ENCODE data around the gene JMJD4.

Gene JMJD4, protein sequence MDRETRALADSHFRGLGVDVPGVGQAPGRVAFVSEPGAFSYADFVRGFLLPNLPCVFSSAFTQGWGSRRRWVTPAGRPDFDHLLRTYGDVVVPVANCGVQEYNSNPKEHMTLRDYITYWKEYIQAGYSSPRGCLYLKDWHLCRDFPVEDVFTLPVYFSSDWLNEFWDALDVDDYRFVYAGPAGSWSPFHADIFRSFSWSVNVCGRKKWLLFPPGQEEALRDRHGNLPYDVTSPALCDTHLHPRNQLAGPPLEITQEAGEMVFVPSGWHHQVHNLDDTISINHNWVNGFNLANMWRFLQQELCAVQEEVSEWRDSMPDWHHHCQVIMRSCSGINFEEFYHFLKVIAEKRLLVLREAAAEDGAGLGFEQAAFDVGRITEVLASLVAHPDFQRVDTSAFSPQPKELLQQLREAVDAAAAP

GRCh38 chr1:227734856-227735538, at the start of gene JMJD4, which contains the start of gene SNAP47:
Gene JMJD4 (minus strand): TSS chr1:227735302. CDS start chr1:227735273, 29 bp downstream.
Gene SNAP47 (plus strand): TSS chr1:227735435. CDS start chr1:227747737, 12,302 bp downstream.
- DNase-seq (ENCODE audit: low read depth in 2 of 2) = peak; percentile 72 to 76

DNA sequence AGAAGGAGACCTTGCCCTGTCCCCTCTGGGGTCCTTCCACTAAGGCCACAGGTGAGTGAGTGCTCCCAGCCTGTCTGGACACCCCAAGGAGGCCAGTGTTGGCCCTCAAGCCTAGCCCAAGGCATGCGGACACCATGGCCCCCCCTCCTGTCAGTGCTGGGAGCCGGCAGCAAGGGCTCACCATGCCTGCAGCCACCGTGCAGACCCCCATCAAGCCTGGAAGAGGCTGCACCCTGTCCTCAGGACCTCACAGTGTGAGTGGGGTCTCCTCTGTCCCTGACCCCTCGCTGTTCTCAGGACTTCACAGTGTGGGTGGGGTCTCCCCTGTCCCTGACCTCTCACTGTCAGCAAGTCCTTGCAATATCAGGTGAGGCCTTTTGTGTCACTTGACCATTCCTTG, 47.1 kb upstream of the JMJD4 start:
- no peak for DNase-seq (ENCODE audit: low read depth in 2 of 2)

DNA sequence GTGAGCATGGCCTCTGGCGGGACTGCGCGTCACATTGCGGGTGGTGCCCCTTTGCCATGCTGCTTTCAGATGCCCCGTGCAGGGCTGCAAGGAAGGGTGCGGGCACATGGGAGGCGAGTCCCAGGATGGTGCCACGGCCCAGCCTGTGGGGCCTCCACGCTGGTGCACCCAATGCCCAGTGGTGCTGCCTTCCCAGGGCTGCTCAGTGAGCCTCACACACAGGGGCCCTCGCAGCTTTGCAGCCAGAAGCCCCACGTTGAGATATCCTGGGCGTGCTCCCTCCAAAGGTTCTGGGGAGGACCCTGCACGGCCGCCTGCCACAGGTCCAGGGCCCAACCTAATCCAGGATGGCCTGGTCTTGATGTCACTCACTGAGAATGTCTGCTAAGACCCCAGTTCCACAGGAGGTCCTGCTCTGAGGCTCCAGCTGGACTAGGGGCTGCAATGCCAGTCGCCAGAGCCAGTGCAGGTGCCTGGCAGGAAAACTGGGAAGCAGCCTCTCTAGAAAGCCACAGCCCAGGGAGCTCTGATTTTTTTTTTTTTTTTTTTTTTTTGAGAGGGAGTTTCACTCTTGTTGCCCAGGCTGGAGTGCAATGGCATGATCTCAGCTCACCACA, 46.3 kb upstream of the JMJD4 start:
- no peak for DNase-seq (ENCODE audit: low read depth in 2 of 2)

DNA sequence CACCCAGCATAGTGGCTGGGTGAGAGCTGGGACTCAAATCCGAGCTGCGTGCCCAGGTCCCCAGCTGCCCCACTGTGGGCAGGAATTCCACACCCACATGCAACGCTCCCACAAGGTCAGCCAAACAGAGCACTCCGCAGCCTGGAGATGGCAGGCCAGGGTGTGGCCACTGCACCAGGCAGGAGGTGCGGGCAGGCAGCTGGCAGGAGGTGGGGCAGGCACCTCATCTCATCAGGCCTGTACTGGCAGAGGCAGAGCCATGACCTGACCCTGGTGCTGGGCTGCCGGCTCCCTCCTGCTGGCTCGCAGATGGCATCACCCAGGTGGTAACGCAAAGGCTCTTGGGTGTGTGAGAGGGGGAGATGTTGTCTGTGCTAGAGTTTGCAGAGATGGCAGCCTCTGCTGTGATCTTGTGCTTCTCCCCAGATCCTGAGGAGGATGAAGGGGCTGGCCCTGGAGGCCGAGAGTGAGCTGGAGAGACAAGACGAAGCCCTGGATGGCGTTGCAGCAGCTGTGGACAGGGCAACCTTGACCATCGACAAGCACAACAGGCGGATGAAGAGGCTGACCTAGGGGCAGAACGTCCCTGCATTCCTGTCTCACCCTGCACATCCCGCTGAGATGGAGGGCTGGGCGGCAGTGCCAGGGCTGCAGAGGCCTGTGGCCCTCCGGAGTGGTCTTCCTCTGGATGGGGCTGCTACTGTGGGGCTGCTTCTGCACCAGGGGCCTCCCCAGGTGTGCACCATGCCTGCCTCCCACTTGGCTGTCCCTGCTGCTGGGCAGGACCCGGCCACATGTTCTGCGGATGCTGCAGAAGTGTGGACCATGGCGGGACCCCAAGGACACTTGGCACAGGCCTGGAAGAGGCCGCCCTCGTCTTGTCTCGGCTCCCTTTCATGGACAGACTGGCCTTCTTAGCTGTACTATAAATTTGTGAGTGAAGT, 45.3 kb upstream of the JMJD4 start:
- no peak for DNase-seq (ENCODE audit: low read depth in 2 of 2)

GRCh38 chr1:227779685-227780084, 44.6 kb upstream of the JMJD4 start:
- no peak for DNase-seq (ENCODE audit: low read depth in 2 of 2)

- no peak for DNase-seq (ENCODE audit: low read depth in 2 of 2)
Observed at GRCh38 chr1:227779021-227779441, 43.9 kb upstream of the JMJD4 start.

DNA sequence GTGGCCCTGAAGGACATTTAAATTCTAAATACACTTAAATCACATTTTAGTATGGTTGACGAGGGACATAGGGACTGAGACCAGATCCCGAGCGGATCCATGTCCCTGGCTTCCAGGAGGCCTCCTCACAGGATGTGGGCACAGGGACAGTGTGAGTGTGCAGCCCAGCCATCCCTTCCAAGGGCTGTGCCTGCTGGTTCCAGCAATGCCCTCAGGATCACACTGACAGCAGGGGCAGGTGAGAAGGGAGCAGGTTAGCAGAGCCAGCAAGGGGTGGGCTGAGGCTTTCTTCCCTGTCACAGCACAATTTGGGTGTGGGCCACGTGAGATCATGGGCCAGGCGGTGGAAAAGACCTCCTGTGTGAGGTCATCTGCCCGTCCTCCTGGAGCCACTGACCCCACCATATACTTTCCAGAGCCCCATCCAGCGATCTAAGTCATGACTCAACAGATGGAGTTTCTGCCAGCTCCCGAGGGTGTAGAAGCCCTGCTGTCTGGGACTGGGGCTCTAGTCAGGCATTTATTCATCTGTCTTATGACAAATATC, 43.4 kb upstream of the JMJD4 start:
- DNase-seq (ENCODE audit: low read depth in 2 of 2) = no peak

DNA sequence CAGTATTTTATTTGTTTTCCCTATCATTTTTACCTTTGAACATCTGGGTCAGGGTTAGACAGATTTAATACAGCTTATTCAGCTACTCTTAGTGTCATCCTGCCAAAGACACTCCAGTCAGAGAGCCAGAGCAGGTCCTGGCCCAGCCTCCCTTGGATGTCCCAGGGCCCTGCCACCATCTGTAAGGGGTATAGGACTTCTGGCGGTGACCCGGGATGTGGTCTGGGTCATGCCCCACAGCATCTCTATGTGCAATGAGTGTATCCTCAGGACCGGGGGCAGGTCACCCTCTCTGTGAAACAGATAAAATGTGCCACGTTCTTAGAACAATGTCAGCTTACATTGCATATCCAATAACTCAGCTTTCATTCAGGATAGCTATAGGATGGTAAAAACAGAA, 42.5 kb upstream of the JMJD4 start:
- DNase-seq (ENCODE audit: low read depth in 2 of 2) = no peak

GRCh38 chr1:227777156-227777555, 42.1 kb upstream of the JMJD4 start:
- no peak for DNase-seq (ENCODE audit: low read depth in 2 of 2)

DNA sequence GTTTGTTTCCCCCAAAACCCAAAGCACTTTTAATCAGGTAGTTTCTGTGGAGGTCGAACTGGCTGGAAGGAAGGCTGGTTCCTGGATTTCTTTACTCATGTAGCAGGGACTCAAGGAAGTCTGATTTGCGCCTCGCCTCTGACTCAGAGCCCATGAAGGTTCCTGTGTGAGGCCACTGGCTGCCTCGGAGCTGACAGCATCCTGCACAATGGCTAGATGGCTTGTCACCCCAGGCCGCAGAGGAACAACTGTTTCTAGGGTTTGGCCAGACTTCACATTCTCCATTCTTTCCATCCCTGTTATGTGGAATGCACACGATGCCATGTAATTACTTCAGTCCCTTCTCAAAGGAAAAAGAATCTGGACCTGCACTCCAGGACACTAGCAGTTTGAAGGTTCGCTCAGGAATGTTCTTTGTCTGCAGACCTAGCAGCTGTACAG, 41.2 kb upstream of the JMJD4 start:
- DNase-seq (ENCODE audit: low read depth in 2 of 2) = peak; percentile 42

- no peak for DNase-seq (ENCODE audit: low read depth in 2 of 2)
Observed at GRCh38 chr1:227775841-227776240, 40.7 kb upstream of the JMJD4 start.

- DNase-seq (ENCODE audit: low read depth in 2 of 2) = peak; percentile 88 to 89
Observed at GRCh38 chr1:227774821-227775661, 39.9 kb upstream of the JMJD4 start.

DNA sequence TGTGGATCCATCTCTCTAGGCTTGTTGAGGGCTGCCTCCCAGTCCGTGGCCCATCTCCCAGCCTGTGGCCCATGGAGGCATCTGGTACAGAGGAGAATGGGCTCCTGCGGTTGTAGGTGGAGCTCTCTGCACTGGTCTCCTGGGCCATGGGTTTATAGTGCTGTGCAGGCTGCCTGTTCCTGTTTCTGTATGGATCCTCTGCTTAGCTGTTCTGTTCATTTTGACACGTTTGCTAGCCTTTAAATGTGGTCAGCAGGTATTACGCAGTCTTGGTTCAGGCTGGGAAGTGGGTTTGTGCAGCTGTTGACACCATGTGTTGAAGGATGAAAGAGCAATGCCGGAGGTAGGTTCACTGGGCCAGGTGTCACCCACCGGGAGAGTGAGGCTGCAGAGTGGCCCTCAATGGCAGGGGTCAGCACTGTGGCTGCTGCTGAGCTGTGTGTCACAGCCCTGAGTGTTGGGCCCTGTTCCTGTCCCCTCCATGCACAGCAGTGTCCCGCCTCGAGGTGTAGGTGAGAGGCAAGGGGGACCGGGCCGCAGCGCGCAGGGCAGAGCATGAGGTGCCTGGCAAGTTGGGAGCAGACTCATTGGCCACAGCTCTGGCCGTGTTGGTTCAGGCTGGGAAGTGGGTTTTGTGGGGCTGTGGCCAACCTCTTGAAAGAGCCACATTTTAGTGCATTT, 39.1 kb upstream of the JMJD4 start:
- no peak for DNase-seq (ENCODE audit: low read depth in 2 of 2)

- no peak for DNase-seq (ENCODE audit: low read depth in 2 of 2)
Observed at GRCh38 chr1:227773558-227773957, 38.5 kb upstream of the JMJD4 start.

GRCh38 chr1:227771771-227772170, 36.7 kb upstream of the JMJD4 start:
- no peak for DNase-seq (ENCODE audit: low read depth in 2 of 2)

- DNase-seq (ENCODE audit: low read depth in 2 of 2) = no peak
Observed at GRCh38 chr1:227771326-227771725, 36.2 kb upstream of the JMJD4 start.

DNA sequence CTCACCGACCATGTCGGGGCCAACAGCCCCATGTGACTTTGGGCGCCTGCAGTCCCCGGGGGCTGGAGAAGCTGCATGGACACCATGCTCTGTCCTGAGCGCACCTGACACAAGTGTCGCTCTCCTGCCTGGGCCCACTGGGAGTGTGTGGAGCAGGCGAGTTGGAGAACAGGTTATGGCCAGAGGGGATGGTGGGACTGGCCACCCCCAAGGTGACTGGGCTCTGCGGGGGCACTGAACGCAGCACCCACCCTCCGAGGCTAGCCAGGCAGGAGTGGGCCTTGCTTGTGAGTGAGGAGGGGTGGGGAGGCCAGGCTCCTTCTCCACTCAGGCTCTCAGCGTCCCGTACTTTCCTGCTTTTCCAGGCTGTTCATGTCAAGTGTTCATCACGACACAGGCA, 35.7 kb upstream of the JMJD4 start:
- DNase-seq (ENCODE audit: low read depth in 2 of 2) = no peak

GRCh38 chr1:227769936-227770494, 34.9 kb upstream of the JMJD4 start:
- DNase-seq (ENCODE audit: low read depth in 2 of 2) = no peak
